CMK (cell line): ENCODE data around the gene ADM2.

Experiments
- DNase-seq: peaks from one replicate; pipeline ENCODE4 v3.0.0-alpha.2; 2010; ENCODE audit warnings: low read depth

The ADM2 gene

GRCh38 chr22:50485221-50486131 lies 4.1 kb downstream of the ADM2 start:
- no peak for DNase-seq

GRCh38 chr22:50486561-50487289 lies 5.4 kb downstream of the ADM2 start, which contains the start of gene MIOX:
TSS of gene MIOX (plus strand) at chr22:50486859. CDS start at chr22:50486898, 39 bp downstream.
- no peak for DNase-seq

DNA sequence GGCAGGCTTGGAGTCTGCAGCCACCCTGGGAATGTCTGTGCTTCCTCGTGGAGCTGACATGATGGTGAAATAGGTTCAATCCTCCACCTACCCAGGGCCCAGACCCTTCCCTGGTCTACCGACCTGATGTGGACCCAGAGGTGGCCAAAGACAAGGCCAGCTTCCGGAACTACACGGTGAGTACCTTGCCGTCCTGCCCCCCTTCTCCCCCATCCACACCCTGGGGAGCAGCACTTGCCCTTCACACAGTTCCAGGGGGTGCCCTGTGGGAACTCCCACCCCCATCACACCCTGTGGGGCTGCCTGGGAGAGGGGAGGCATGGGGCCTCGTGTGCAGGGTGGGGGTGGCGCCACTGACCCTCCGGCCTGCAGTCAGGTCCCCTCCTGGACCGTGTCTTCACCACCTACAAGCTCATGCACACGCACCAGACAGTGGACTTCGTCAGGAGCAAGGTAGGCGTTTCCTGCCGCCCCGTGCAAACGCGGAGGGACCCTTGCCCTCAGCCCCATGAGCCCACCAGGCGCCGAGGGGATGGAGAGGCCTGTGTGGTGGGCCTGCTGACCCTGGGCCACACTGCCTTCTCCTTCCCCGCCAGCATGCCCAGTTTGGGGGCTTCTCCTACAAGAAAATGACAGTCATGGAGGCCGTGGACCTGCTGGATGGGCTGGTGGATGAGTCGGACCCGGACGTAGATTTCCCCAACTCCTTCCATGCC lies 6.1 kb downstream of the ADM2 start:
- no peak for DNase-seq

GRCh38 chr22:50488006-50488677 lies 6.8 kb downstream of the ADM2 start:
- no peak for DNase-seq

- DNase-seq: no peak
Measured at GRCh38 chr22:50488886-50489285, 7.5 kb downstream of the ADM2 start.

DNA sequence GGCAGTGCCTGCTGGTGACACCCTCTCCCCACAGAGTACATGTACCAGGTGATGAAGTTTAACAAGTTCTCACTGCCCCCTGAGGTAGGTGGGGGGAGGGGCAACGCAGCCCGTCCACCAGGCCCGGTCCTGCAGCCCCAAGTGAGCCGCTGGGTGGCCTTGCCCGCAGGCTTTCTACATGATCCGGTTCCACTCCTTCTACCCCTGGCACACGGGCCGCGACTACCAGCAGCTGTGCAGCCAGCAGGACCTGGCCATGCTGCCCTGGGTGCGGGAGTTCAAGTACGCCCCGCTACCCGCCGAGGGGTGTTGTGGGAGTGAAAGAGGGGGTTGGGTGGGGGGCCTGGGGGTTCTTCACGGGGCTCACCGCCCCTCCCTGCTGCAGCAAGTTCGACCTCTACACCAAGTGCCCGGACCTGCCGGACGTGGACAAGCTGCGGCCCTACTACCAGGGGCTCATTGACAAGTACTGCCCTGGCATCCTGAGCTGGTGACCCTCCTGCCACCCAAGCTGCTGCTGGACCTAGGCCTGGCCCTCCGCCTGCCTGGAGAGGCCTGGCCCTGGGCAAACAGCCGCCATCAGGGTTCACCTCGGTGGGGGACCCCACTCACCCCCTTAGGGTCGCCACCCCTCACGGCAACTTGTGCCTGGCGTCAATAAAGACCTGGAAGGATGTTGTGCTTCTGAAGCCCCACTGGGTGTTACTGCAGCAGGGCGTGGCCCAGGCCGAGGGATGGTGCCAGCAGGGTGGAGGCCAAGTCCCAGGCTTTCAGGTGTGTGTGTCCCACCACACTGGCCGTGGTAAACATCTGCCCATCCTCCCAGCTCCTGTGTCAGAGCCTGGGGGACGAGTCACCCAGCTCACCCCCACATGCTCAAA lies 8.3 kb downstream of the ADM2 start:
- DNase-seq: no peak

DNA sequence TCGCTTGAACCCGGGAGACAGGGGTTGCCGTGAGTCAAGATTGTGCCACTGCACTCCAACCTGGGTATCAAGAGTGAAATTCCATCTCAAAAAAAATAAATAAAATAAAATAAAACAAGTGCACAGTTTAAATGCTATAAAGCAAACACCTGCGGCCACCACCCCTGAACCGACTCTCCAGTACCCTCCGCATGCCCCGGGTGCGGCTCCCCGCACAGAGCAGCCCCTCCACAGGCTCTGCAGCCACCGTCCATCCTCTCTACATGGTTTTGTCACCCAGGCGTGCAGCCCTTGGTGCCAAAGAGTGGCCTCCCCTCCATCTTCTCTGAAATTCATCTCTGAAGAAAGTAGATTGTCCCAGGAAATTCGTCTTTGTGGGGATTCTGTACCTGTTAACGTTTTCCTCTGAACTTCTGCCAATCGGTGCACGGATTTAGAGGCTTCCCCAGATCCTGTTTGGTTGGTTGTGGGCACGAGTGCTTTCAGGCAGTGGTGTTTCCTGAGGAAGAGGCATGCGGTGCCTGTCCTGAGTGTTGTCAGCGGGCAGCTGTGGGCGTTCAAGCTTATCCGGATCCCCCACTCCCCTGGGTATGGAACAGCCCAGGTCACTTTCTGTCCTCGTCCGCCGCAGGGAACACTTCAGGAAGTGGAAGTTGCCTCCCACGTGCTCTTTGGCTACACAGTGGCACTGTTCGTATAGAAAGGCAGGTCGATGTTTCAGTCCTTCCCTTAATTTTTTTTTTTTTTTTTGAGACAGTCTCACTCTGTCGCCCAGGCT lies 9.4 kb downstream of the ADM2 start:
- DNase-seq: no peak

DNA sequence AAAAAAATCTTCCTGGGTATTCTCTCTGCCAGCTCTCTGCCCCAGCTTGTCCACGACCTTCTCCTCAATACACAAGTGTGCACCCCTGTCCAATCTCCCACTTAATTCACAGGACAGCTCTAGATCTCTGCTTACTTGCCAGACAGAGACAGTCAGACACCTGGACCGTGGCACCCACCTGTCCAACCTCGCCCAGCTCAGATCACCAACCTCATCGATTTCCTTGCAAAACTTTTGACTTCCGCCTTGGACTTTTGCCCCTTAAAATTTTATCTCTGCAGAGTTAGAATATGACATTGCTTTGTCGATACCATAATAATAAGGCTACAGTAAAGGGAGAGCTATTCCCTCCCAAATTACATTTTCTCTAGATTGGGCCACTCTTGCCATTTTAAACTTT lies 15.8 kb downstream of the ADM2 start:
- no peak for DNase-seq

DNA sequence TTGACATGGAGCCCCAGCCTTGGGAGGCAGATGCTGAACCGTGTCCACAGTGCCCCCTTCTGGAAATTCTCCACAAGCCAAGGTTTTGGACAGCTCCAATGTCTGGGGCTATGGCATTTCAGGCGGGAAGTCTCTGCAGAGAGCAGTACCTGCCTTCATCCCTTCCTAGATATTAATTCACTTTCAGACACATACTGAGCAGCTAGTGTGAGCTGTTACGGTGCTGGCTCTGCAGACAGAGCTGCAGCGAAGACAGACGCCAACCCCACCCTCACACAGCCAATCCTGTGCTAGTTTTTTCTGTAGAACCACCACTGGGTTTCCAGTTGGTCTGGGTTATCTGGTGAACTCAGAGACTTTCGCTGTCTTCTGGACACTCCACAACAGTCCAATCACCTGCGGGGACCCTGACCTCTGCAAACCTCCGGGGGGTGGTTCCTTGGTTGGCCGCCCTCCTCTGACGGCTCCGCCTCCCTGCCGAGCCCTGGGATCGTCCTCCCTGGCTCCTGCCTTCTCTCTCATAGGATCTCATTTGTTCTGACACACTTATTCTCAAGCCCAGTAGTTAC lies 17.1 kb downstream of the ADM2 start:
- no peak for DNase-seq

GRCh38 chr22:50500452-50500851 lies 19.1 kb downstream of the ADM2 start:
- DNase-seq: no peak

DNA sequence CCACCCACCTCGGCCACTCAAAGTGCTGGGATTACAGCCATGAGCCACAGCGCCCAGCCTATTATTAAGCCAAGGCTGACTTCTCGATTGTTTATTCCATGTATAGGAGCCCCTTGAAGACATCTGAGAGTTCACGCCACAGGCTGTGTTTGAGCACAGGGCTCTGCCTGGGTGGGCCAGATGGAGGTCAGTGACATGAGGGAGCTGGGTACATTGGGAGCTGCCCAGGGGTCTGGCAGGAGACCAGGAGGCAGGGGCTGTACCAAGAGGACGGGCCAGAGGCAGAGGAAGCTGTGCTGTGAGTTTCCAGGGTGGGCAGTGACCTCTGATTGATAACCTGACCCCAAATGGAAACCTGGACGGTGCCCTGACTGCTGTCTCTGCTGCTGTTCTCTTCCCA lies 20.8 kb downstream of the ADM2 start:
- DNase-seq: no peak

GRCh38 chr22:50502628-50503474 lies 21.5 kb downstream of the ADM2 start:
- no peak for DNase-seq

DNA sequence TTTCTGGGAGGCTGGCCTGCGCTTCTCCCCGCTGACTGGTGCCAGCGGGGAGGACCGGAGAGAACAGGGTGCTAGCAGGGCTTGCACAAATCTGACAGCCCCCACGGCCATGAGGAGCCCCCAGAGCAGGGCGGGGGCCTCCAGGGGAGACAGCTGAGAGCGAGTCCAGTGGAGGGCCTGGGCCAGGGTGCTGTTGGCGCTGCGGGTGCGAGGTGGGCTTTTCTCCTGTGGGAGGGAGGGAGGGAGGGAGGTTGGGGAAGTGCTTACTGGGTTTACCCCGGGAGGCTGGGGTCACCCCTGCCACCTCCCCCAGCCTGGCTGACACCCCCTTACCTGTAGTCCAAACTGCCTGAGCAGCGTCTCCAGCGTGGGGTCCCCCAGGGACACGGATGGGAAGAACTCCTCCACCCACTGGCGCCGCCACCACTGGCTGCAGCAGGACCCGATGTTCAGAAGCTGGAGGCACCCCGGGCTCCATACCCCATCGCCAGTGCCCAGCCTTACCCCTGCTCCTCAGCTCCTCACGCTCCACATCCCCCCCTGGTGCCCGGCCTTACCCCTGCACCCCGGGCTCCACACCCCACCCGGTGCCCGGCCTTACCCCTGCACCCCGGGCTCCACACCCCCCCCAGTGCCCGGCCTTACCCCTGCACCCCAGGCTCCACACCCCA lies 22.3 kb downstream of the ADM2 start:
- DNase-seq: no peak

DNA sequence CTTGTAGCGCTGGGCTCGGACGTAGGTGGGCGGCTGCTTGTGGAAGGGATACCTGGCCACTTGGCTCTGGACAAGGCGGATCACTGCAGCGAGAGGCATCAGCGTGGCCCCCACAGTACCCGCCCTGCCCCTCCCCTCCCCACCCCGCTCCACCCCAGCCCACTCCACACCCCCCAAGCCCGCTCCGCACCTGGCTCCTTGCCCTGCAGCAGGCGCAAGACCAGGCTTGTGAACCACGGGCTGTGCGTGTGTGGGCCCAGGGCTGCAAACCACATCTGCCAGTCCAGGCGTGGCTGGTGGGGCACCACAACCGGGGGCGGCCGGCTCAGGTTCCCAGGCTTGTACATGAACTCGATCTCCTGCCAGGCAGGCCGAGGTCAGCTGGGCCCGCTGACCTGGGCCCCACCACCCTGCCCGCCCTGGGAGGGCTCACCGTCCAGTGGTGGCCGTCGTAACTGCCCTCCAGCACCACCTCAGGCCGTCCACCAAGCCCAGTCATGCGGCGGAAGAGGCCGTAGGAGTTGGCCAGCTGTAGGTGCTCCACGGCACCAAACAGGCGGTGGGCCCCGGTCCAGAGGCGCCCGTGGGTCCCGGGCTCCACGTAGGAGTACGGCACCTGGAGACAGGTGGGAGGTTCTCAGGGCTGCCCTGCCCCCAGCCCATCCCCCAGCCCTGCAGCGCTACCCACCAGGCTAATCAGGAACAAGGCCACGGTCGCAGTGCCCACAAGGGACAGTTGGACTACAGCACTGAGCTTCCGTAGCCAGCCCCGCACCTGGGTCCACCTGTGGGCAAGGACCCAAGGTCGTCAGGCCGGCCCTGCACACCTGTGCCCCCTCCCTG lies 23.2 kb downstream of the ADM2 start:
- DNase-seq: no peak

DNA sequence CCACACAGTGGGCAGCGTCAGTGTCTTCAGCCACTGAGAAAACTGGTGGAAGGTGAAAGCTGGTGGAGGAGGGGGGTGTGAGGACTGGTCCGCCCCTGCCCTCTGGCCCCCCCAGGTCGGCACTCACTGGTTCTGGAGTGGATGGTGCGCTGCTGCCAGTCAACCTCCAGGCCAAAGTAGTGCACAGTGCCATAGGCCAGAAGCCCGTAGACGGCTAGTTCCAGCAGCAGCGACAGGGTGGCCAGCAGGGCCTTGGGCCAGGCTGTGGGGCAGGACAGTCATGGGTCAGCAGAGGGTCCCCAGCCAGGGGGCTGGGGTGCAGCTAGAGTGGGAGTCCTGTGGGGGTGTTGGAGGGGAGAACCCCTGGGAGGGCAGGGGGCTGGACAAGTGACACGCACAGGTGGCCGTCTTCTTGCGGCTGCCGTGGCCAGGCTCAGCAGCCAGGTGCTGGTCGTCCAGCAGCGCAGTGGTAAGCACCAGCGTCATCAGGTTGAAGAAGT lies 24.0 kb downstream of the ADM2 start:
- no peak for DNase-seq

DNA sequence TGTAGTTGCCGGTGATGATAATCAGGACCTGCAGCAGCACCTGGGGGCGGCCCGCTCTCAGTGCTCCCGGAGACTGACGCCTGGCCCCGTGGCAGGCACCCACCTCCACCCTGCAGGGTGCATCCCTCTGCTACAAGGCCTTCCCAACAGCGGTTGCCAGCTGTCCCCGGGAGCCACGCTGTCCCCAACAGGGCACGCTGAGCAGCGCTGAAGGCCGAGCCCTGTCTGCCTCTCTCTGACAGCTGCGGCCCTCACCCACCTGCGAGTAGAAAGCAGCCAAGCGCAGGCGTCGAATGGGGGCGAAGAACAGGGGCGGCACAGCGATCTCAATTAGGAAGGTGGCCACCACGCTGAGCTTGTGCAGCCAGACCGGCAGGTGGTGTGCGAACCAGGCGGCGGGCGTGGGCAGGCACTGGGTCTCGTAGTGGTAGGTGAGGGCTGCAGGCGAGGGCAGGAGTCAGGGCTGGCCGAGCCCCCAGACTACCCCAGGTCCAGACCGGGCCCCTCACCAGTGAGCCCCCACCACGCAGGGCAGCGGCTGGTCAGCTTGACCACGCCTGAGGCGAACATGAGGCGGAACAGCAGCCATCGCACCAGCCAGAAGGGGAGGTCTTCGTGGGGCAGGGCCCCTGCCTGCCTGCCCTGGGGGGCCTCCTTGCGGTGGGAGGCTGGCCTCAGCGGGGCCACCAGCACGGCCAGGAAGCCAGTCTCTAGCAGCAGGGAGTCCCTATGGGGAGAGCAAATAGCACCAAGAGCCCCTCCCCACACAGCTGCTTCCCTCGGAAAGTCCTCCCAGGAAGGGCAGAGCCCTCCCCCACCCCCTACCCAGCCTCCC lies 24.6 kb downstream of the ADM2 start:
- DNase-seq: no peak
